Loucy (cell line): ENCODE measurements around the gene GSE1.

Experiments used
- H2AFZ ChIP-seq: fragments of 200-600 bp; sonication (generic); 2 replicates; pipeline ENCODE4 v1.6.0; 2016; ENCODE audit warnings: antibody characterized with exemption, mild to moderate bottlenecking, low read length, moderate library complexity
- H3F3A ChIP-seq: fragments of 200-600 bp; 2 replicates; pipeline ENCODE4 v1.6.0; 2016; ENCODE audit warnings: antibody characterized with exemption, low read depth, mild to moderate bottlenecking
- H3K27me3 ChIP-seq: fragments of 200-600 bp; sonication (generic); 2 replicates; pipeline ENCODE4 v1.6.1; 2014; ENCODE audit warnings: low read length, mild to moderate bottlenecking; ENCODE audit not compliant: insufficient read depth, poor library complexity, severe bottlenecking
- H3K36me3 ChIP-seq: fragments of 200-600 bp; sonication (generic); 2 replicates; pipeline ENCODE4 v1.6.1; 2016; ENCODE audit warnings: low read length; ENCODE audit not compliant: insufficient read depth
- H3K4me1 ChIP-seq: fragments of 200-600 bp; sonication (generic); 2 replicates; pipeline ENCODE4 v1.5.1; 2014; ENCODE audit warnings: low read length, mild to moderate bottlenecking; ENCODE audit not compliant: insufficient read depth, poor library complexity, severe bottlenecking
- H3K4me2 ChIP-seq: fragments of 200-600 bp; sonication (generic); 2 replicates; pipeline ENCODE4 v1.6.0; 2014; ENCODE audit warnings: antibody characterized with exemption, low read length, low read depth, mild to moderate bottlenecking; ENCODE audit not compliant: poor library complexity, severe bottlenecking
- H3K4me3 ChIP-seq: fragments of 200-600 bp; sonication (generic); 2 replicates; pipeline ENCODE4 v1.5.1; 2014; ENCODE audit warnings: low read length, mild to moderate bottlenecking, mixed read lengths; ENCODE audit not compliant: poor library complexity, severe bottlenecking
- H3K79me2 ChIP-seq: fragments of 200-600 bp; sonication (generic); 2 replicates; pipeline ENCODE4 v1.6.1; 2014; ENCODE audit warnings: low read length; ENCODE audit not compliant: insufficient read depth
- H3K9ac ChIP-seq: fragments of 200-600 bp; sonication (generic); 2 replicates; pipeline ENCODE4 v1.6.0; 2014; ENCODE audit warnings: mild to moderate bottlenecking, low read depth, low read length, moderate library complexity; ENCODE audit not compliant: poor library complexity, severe bottlenecking
- H3K9me2 ChIP-seq: fragments of 200-600 bp; sonication (generic); replicated peaks from 2 replicates; pipeline ENCODE4 v1.6.1; 2016; ENCODE audit warnings: low read depth, low read length, mixed read lengths
- H3K9me3 ChIP-seq: fragments of 200-600 bp; sonication (generic); 2 replicates; pipeline ENCODE4 v1.6.1; 2014; ENCODE audit warnings: mild to moderate bottlenecking, antibody characterized with exemption, low read length, low read depth; ENCODE audit not compliant: insufficient read depth
- H4K20me1 ChIP-seq: fragments of 200-600 bp; sonication (generic); 2 replicates; pipeline ENCODE4 v1.6.0; 2014; ENCODE audit warnings: antibody characterized with exemption, low read length, mild to moderate bottlenecking; ENCODE audit not compliant: insufficient read depth, poor library complexity, severe bottlenecking
- CTCF ChIP-seq: fragments of 200-600 bp; sonication (generic); conservative IDR thresholded peaks from 2 replicates; pipeline ENCODE4 v1.5.1; 2014; ENCODE audit warnings: mild to moderate bottlenecking, antibody characterized with exemption, low read length
- EZH2phosphoT487 ChIP-seq: fragments of 200-600 bp; IDR thresholded peaks from 2 replicates; pipeline ENCODE4 v1.6.1; 2018; ENCODE audit warnings: antibody characterized with exemption, mild to moderate bottlenecking, moderate library complexity, borderline replicate concordance

The GSE1 gene

DNA sequence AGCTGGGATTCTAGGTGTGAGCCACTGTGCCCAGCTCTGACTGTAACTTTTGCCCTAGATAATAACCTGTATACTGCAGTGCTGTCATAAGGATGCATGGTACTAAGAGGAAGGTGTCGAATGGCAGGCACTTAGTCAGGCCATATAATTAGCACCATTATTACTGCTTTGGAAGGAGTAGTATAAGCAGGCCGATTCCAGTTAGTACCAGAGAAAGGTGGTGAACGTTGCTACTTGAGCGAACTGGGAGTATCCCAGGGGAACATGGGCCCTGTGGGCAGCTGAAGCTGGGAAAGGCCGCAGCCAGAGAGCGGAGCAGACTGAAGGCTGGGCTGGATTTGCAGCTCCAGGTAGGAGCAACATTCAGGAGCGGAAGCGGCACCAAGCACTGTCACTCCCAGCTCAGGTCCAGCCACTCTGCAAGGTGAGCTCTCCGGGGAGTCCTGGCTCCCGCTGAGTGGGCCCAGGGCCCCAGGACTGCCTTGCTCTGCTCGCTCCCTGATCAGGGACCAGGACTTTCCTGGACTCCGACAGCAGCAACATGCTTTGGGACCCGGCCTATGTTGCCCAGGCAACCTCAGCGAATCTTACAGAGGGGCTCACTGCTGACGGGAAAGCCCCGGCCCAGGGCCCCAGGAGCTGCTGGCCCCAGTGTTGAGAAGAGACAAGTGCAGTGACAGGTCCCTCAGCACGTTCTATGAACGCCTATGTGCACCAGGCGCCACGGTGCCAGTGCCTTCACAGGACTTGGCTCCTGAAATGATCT, 109.2 kb downstream of the GSE1 start:
- H3K4me3 ChIP-seq, result no peak overlapping the region
- H3K4me1 ChIP-seq, result no peaks in the 10 kb centered on the region
- H2AFZ ChIP-seq, result no peak overlapping the region
- H3F3A ChIP-seq, result no peaks in the 10 kb centered on the region
- no peaks in the 10 kb centered on the region for H3K27me3 ChIP-seq
- no peaks in the 10 kb centered on the region for H3K9me3 ChIP-seq
- H3K4me2 ChIP-seq, result no peak overlapping the region
- H4K20me1 ChIP-seq, result no peaks in the 10 kb centered on the region
- TF ChIP-seq CTCF (no peak), EZH2phosphoT487 (no peak)
- no peaks in the 10 kb centered on the region for H3K9me2 ChIP-seq
- no peak overlapping the region for H3K9ac ChIP-seq
- no peaks in the 10 kb centered on the region for H3K36me3 ChIP-seq
- H3K79me2 ChIP-seq, result no peaks in the 10 kb centered on the region

DNA sequence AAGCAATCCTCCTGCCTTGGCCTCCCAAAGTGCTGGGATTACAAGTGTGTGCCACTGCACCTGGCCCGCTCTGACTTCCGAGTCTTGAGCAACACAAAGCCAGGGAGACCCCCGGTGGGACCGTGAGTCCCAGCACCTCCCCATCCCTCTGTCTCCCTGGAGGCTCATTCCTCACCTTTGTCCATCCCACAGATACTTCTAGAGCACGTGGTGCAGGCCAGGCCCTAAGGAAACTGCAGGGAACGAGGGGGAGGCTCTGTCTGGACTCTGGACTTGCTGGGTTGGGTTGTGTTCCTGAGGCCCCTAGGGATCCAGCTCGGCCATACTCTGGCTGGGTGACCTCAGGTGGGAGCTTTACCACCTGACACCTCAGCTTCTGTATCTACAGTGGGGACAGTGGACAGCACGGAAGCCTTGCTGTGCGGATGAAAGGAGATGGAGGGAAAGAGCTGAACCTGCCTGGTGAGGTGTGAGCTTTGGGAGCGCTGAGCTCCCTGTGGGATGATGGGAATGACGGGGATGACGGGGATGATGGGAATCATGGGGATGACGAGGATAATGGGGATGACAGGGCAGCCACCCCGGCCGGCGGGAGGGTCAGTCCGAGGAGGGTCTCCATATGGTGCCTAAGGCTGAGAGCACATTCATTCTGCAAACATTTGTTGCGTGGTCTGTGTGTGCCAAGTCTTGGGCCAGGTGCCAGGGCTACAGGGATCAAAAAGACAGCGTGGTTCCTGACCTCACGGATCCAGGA, 111.2 kb downstream of the GSE1 start:
- no peaks in the 10 kb centered on the region for H3K4me1 ChIP-seq
- H3K9ac ChIP-seq, result no peak overlapping the region
- no peaks in the 10 kb centered on the region for H3K36me3 ChIP-seq
- H3K4me2 ChIP-seq, result no peak overlapping the region
- no peak overlapping the region for H2AFZ ChIP-seq
- H3K4me3 ChIP-seq, result no peak overlapping the region
- no peaks in the 10 kb centered on the region for H3K9me2 ChIP-seq
- no peaks in the 10 kb centered on the region for H3K27me3 ChIP-seq
- TF ChIP-seq CTCF, result no peak
- TF ChIP-seq EZH2phosphoT487, result no peak
- no peaks in the 10 kb centered on the region for H3K79me2 ChIP-seq
- H3F3A ChIP-seq, result no peaks in the 10 kb centered on the region
- no peaks in the 10 kb centered on the region for H4K20me1 ChIP-seq
- H3K9me3 ChIP-seq, result no peaks in the 10 kb centered on the region

DNA sequence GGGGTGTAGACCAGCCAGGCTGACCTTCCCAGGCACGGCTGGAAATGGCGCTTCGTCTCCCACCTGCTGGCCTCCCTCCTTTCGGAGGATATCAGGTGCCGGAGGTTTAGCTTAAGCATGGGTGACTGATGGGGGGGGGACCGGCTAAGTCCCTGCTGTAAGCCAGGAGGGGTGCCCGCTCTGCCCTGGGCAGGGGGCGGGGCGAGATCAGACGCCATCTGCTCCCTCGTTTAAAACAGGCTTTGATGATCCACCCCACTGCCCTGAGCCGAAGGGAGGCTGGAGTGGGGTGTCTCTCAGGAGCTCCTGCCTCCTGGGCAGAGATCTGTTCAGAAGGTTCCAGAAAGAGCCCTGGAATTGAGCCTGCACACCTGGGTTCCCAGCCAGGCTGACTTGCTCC, 111.8 kb downstream of the GSE1 start:
- no peak for TF ChIP-seq EZH2phosphoT487
- no peak for TF ChIP-seq CTCF
- no peak overlapping the region for H3K9ac ChIP-seq
- H3K9me3 ChIP-seq, result no peaks in the 10 kb centered on the region

More for the DNA sequence above, 111.8 kb downstream of the GSE1 start:
- Histone ChIP-seq H3K4me3 (no peak overlapping the region), H3K9me2 (no peaks in the 10 kb centered on the region), H3K79me2 (no peaks in the 10 kb centered on the region), H3K27me3 (no peaks in the 10 kb centered on the region), H3F3A (no peaks in the 10 kb centered on the region), H4K20me1 (no peaks in the 10 kb centered on the region), H3K4me1 (no peaks in the 10 kb centered on the region), H3K36me3 (no peaks in the 10 kb centered on the region), H3K4me2 (no peak overlapping the region), H2AFZ (no peak overlapping the region)
